GM15510 (cell line): ENCODE results near the gene QTRT2.

Experiments
- POLR2A ChIP-seq: IDR thresholded peaks from 3 replicates; pipeline ENCODE4 v1.6.1; 2011; ENCODE audit warnings: borderline replicate concordance; ENCODE audit not compliant: insufficient read length; ENCODE audit errors: extremely low read depth

QTRT2 gene

GRCh38 chr3:114056130-114057010, at the start of gene QTRT2, which contains the start of gene CCDC191:
Gene QTRT2, plus strand, starts transcription at chr3:114056737. Its CDS starts 8,521 bp downstream, at chr3:114065258.
Gene CCDC191, minus strand, starts transcription at chr3:114056526. Its CDS starts 60 bp downstream, at chr3:114056466.
- peak; percentile 54 for TF ChIP-seq POLR2A

GRCh38 chr3:114011059-114011797, 45.3 kb upstream of the QTRT2 start:
- no peak for TF ChIP-seq POLR2A

GRCh38 chr3:114014211-114014610, 42.3 kb upstream of the QTRT2 start:
- no peak for TF ChIP-seq POLR2A

GRCh38 chr3:114019486-114019885, 37.1 kb upstream of the QTRT2 start:
- no peak for TF ChIP-seq POLR2A

- no peak for TF ChIP-seq POLR2A
Measured at GRCh38 chr3:114020907-114021306, 35.6 kb upstream of the QTRT2 start.

- TF ChIP-seq POLR2A: no peak
Measured at GRCh38 chr3:114022145-114022802, 34.3 kb upstream of the QTRT2 start.

- no peak for TF ChIP-seq POLR2A
Measured at GRCh38 chr3:114025451-114025850, 31.1 kb upstream of the QTRT2 start.

- no peak for TF ChIP-seq POLR2A
Measured at GRCh38 chr3:114026331-114026730, 30.2 kb upstream of the QTRT2 start.

GRCh38 chr3:114033721-114034120, 22.8 kb upstream of the QTRT2 start:
- TF ChIP-seq POLR2A: no peak

GRCh38 chr3:114034211-114034610, 22.3 kb upstream of the QTRT2 start:
- no peak for TF ChIP-seq POLR2A

GRCh38 chr3:114034787-114035545, 21.6 kb upstream of the QTRT2 start:
- TF ChIP-seq POLR2A: no peak

GRCh38 chr3:114035896-114036295, 20.6 kb upstream of the QTRT2 start:
- no peak for TF ChIP-seq POLR2A

GRCh38 chr3:114043205-114043604, 13.3 kb upstream of the QTRT2 start:
- no peak for TF ChIP-seq POLR2A

GRCh38 chr3:114052216-114052615, 4.3 kb upstream of the QTRT2 start:
- TF ChIP-seq POLR2A: no peak

GRCh38 chr3:114057011-114057347, 442 bp downstream of the QTRT2 start:
- TF ChIP-seq POLR2A: no peak

- no peak for TF ChIP-seq POLR2A
Measured at GRCh38 chr3:114058646-114059045, 2.1 kb downstream of the QTRT2 start.
